Neutrophil (primary cell): Measurements from ENCODE around the gene GNAT1.

ENCODE experiments used
- H3K27ac ChIP-seq: fragments of 200-600 bp; sonication (generic); 2 replicates; pipeline ENCODE4 v1.5.1; 2016; ENCODE audit warnings: mild to moderate bottlenecking, moderate library complexity
- H3K27me3 ChIP-seq: fragments of 200-600 bp; sonication (generic); 2 replicates; pipeline ENCODE4 v1.6.0; 2016; ENCODE audit warnings: mild to moderate bottlenecking
- H3K36me3 ChIP-seq: fragments of 200-600 bp; sonication (generic); 2 replicates; pipeline ENCODE4 v1.5.1; 2017
- H3K4me1 ChIP-seq, 2 experiments: fragments of 200-600 bp in 1 of 2; sonication (generic) in 1 of 2; 1 replicate in 1 of 2; 2 replicates in 1 of 2; pipeline versions ENCODE4 v1.5.1 to v1.6.1; 2013 to 2016; ENCODE audit warnings: low read depth in 1 of 2, low read length in 1 of 2, mild to moderate bottlenecking in 1 of 2, moderate library complexity in 1 of 2; ENCODE audit not compliant: control insufficient read depth in 1 of 2, insufficient read depth in 1 of 2
- H3K4me3 ChIP-seq, 2 experiments: fragments of 200-600 bp in 1 of 2; sonication (generic) in 1 of 2; 1 replicate in 1 of 2; 2 replicates in 1 of 2; pipeline ENCODE4 v1.5.1; 2013 to 2016; ENCODE audit warnings: low read depth in 1 of 2, low read length in 1 of 2, mild to moderate bottlenecking in 1 of 2, moderate library complexity in 1 of 2
- H3K9me3 ChIP-seq: fragments of 200-600 bp; sonication (generic); 2 replicates; pipeline ENCODE4 v1.5.1; 2016
- CTCF ChIP-seq: fragments of 200-600 bp; sonication (generic); IDR thresholded peaks from 2 replicates; pipeline ENCODE4 v1.5.1; 2016; ENCODE audit warnings: antibody characterized with exemption

GNAT1 gene

GRCh38 chr3:50190936-50191660 is at the start of gene GNAT1:
GNAT1 (plus strand) TSS chr3:50191610; CDS start chr3:50191726, 116 bp downstream.
- Histone ChIP-seq H3K27me3 (peaks cover 37% of the 10 kb centered on the region), H3K36me3 (no peaks in the 10 kb centered on the region), H3K4me1 (peaks cover 6 to 10% of the 10 kb centered on the region in 2 experiments), H3K9me3 (no peaks in the 10 kb centered on the region), H3K4me3 (no peak within 1 kb of the TSS), H3K27ac (no peak within 1 kb of the TSS)
- TF ChIP-seq CTCF: no peak

- no peak for TF ChIP-seq CTCF
- Histone ChIP-seq H3K9me3 (no peaks in the 10 kb centered on the region), H3K27ac (no peak overlapping the region), H3K4me3 (no peak overlapping the region), H3K4me1 (no peaks in the 10 kb centered on the region), H3K36me3 (no peaks in the 10 kb centered on the region), H3K27me3 (no peaks in the 10 kb centered on the region)
Measured at GRCh38 chr3:50146316-50146901, 45.0 kb upstream of the GNAT1 start.

- Histone ChIP-seq H3K4me1 (no peaks in the 10 kb centered on the region), H3K27ac (no peak overlapping the region), H3K36me3 (no peaks in the 10 kb centered on the region), H3K27me3 (peaks cover 6% of the 10 kb centered on the region), H3K4me3 (no peak overlapping the region), H3K9me3 (no peaks in the 10 kb centered on the region)
- TF ChIP-seq CTCF: no peak
Measured at GRCh38 chr3:50147016-50147415, 44.4 kb upstream of the GNAT1 start.

GRCh38 chr3:50147447-50147846 is 44.0 kb upstream of the GNAT1 start:
- Histone ChIP-seq H3K4me1 (no peaks in the 10 kb centered on the region), H3K27me3 (peaks cover 10% of the 10 kb centered on the region)
- no peak for TF ChIP-seq CTCF

GRCh38 chr3:50147861-50148260 is 43.5 kb upstream of the GNAT1 start:
- no peak for TF ChIP-seq CTCF
- no peaks in the 10 kb centered on the region for H3K4me1 ChIP-seq
- no peak overlapping the region for H3K27ac ChIP-seq
- H3K27me3 ChIP-seq: peaks cover 14% of the 10 kb centered on the region
- no peaks in the 10 kb centered on the region for H3K9me3 ChIP-seq
- no peaks in the 10 kb centered on the region for H3K36me3 ChIP-seq
- no peak overlapping the region for H3K4me3 ChIP-seq

More at GRCh38 chr3:50147447-50147846, 44.0 kb upstream of the GNAT1 start:
- no peak overlapping the region for H3K27ac ChIP-seq
- no peaks in the 10 kb centered on the region for H3K9me3 ChIP-seq
- no peaks in the 10 kb centered on the region for H3K36me3 ChIP-seq
- H3K4me3 ChIP-seq: no peak overlapping the region
